HG03060 (cell line): ENCODE data around the gene VSNL1.

Experiments used
- ATAC-seq: cut with Tn5 transposase; IDR thresholded peaks from one replicate; pipeline ENCODE4 v1.9.1; 2021; ENCODE audit warnings: low read depth, moderate number of reproducible peaks; ENCODE audit not compliant: unreplicated experiment

VSNL1 gene

DNA sequence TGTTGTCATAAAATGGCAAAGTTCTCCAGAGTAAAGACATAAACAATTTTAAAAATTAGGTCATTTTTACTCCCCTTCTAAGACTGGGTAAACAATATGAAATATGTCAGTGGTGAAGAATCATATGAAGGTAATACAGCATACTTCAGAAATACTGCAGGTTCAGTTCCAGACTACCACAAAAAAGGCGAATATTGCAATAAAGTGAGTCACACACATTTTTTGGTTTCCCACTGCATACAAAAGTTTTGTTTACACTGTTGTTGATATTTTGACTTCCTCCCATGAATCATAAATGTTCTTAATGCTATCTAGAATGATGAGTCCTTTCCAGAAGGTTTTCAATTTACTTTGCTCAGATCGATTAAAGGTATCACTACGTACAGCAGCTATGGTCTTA is 139.6 kb downstream of the VSNL1 start:
- no peak for ATAC-seq

DNA sequence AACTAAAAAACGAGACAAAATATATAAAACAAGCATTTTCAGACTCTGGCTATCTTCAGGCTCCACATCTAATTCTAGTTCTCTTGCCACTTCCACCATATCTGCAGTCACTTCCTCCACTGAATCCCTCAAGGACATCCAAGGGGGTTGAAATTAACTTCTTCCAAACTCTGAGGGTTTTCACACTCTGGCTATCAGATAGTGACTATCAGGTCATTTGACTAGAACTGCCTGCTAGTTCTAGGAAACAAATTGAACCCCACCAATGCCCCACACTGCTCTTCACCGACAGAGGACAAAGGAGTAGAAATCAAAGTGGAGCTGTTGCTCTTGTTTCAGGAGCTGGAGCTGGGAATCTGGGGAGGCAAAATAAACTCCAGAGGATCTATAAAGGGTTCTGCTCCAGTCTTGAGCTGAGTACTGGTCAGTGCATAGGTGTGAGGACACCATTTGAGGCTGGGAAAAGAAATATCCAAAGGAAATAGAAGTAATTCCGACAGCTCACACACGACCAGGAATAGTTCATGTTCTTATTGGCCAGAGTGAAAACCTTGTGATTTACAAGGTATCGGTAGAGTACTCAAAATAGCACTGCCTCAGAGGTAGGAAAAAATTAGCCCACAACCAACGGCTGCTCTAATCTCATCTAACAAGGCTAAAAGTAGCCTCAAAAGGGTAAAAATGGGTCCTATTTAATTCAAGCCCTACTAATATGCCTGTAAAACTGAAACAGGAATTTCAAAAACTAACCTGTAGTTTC is 141.8 kb downstream of the VSNL1 start:
- no peak for ATAC-seq

DNA sequence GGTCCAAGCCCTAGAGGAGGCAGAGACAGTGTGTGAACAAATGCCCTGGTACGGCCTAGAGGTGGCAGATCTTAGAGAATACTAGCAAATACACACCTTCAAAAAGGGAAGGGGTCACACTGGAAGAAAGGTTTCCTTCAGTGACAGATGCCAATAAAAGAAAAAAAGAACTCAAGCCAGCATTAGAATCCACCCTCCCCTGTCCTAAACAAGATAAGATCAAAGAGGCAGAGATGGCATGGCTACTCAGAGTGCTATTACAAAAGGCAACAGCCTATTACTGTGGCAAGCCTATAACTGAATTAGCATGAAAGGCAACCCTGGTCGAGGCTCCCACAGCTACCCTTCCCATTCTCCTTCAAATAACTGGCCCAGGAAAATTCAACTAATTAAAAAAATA is 143.5 kb downstream of the VSNL1 start:
- ATAC-seq: no peak

DNA sequence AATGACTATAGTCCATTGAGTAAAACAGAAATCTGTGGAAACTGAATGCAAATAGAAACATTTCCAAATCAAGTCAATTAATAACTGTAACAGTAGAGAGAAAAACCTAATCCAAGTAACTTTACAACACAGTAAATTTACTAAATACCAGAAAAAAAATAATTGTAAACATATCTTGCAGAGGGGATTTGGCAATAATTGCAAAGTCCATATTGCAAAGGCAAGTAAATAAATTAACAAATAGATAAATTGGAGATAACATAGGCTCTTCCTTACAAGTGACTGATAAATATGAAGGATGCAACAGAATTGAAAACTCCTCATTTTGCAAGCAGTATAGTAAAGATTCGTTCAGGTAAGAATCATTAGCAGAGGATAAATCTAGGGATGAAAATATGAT is 148.1 kb downstream of the VSNL1 start:
- ATAC-seq: no peak

DNA sequence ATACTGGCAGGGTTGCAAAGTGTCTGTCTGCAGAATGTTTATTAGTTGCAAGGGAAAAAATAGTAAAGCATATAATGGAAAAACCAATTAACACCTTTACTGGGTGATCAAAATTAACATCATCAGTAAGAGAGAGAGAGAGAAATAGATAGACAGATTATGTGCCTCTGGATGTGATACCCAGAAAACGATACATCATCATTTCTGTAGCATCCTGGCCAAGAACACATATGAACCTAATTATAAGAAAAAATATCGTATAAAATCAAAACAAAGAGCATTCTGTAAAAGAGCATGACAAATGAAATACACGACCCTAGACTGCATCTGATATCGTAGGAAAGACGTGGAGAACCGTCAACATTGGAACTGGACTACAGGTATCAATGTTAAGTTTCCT is 148.5 kb downstream of the VSNL1 start:
- no peak for ATAC-seq

DNA sequence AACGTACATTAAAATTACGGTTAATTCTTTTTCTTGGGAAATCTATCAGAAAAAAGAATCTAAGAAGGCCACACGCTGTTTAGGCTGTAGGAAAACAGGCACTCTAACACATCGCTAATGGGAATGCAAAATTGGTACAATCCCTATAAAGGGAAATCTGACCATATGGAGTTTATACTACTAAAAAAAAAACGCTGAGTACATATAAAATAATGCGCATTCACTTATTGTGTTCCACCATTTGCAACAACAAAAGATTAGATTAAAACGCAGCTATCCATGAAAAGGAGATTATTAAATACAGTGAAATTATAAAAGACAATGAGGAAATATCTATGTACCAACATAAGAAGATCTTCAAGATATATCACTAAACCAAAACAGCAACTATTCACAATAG is 150.3 kb downstream of the VSNL1 start:
- no peak for ATAC-seq
